NCI-H345 treated with DMSO at 0.1 percent for 48 hours (cell line): ENCODE data around the gene RNU5B-1.
"Not testable (repeated sequence)": the region's sequence is repeated elsewhere in the genome, so short reads cannot be mapped to it uniquely, and the experiment has no call there.

Experiments
- DNase-seq: peaks from one replicate; lab custom pipeline; 2025; ENCODE audit not compliant: unreplicated experiment; lab: John Stamatoyannopoulos, UW

RNU5B-1 gene

DNA sequence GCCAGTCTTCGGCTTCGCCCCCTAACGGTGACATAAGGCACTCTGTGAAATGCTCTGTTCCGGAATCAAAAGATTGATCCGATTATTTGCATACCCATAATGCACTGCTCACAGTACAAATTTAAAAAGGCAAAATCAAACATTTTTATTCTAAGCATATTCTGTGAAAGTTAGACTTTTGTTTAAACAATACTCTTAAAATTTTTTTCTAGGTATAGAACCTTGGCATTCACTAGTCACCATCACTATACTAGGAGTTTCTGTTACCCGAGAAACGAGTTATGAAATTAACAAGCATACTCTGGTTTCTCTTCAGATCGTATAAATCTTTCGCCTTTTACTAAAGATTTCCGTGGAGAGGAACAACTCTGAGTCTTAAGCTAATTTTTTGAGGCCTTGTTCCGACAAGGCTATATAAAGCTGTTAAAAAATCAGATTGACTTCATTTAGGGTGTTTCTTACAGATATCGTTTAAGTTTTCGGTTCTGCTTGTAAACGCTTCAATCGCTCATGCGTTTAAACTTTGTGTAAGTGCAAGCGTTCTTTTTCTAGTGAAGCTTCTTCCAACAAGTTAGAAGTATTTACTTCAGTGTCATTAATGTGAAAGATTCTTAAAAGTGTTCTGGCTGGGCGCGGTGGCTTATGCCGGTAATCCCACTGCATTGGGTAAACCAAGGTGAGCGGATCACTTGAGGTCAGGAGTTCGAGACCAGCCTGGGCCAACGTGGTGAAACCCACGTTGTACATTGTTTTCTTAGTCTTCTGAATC lies at the start of gene RNU5B-1:
TSS of gene RNU5B-1 (plus strand) at position 297 of the 769 bp plus-strand sequence.
- DNase-seq: peak; percentile 75

- DNase-seq: no peak
These were observed 49.7 kb upstream of the RNU5B-1 start for GRCh38 chr15:65254758-65255157.

GRCh38 chr15:65255486-65256140 lies 48.9 kb upstream of the RNU5B-1 start:
- DNase-seq: no peak

DNA sequence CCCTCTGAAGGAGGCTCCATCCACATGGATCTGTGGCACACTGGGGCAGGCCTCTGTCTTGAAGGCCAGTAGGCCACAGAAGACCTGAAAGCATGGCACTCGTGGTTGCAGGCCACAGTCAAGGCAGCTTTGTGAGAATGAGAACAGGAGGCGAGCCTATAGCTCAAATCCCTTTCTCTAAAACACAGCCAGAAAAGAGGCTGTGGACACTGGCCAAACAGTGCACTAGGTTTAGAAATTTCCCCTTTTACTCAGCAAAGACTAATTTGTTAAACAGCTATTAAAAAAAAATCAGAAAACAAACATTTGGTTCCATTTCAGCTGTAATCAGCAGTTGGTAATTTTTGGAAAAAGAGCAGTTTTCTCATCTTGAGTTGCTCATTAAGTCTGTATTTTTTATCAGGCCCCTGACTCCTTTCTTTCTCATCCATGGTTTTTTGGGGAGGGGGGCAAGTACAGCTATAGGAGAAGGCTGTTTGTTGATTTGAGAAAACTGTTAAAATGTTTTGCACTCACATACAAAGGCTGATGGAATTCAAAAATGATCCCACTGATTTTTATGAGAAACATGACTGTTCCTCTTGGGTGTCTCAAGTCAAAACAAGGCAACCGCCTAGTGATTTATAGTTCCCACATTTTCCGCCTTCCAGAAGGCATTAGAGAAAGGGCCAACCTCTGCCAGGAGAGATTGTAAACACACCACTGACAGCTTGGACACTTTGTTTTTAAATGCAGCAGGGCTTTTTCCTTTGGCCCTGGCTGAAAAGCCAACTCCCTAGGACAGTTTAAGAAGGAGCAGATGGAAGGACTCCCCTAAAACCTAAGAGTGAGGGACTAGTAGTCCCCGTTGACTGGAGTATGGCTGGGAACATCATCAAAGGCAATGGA lies 45.9 kb upstream of the RNU5B-1 start:
- DNase-seq: no peak

GRCh38 chr15:65259367-65259797 lies 45.1 kb upstream of the RNU5B-1 start:
- DNase-seq: no peak

GRCh38 chr15:65260968-65261367 lies 43.5 kb upstream of the RNU5B-1 start:
- no peak for DNase-seq

- DNase-seq: no peak
These were observed 41.2 kb upstream of the RNU5B-1 start for GRCh38 chr15:65263313-65263712.

DNA sequence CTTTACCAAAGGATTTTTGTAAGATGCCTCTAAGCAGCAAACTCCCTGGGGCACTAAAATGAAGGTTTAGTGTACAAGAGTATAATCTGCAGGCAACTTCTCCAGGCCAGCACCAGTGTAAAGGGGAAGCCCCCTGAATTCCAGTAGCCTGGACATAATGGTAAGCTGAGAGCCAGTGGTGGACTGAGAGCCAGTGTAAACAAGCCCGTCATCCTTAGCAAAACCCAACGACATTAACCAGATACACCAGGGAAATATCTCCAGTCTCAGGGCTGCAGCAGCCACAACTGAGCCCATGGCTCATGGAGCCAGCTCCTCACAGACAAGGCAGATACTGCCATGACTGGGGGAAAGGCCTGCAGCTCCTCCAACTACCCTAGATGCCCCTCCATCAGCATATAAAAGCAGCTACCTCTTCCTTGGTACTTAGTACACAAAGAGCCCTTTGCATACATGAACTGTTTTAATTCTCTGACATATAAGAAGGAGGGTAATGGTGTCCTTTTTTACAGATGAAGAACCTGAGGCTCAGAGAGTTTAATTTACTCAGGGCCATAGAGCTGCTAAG lies 39.5 kb upstream of the RNU5B-1 start:
- DNase-seq: no peak

DNA sequence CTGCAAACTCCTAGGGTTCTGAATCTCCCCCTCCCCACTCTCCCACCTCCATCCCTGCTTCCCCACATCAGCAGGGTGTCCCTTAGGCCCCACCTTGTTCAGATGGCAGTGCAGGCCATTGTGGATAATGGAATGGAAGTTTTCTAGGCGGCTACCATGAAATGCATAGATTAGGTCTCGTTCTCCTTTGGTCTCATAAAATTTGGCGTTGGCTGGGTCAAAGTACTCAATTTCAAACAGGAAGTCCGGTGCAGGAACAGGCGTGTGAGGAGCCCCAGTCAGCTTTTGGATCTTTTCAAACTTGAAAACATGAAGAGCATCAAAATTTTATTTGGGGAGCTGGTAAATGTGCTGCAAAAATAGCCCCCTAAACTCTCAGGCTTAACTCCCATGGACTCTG lies 38.0 kb upstream of the RNU5B-1 start:
- no peak for DNase-seq

- DNase-seq: no peak
These were observed 36.1 kb upstream of the RNU5B-1 start for GRCh38 chr15:65268411-65268810.

GRCh38 chr15:65270811-65271545 lies 33.5 kb upstream of the RNU5B-1 start:
- not testable (repeated sequence) for DNase-seq

DNA sequence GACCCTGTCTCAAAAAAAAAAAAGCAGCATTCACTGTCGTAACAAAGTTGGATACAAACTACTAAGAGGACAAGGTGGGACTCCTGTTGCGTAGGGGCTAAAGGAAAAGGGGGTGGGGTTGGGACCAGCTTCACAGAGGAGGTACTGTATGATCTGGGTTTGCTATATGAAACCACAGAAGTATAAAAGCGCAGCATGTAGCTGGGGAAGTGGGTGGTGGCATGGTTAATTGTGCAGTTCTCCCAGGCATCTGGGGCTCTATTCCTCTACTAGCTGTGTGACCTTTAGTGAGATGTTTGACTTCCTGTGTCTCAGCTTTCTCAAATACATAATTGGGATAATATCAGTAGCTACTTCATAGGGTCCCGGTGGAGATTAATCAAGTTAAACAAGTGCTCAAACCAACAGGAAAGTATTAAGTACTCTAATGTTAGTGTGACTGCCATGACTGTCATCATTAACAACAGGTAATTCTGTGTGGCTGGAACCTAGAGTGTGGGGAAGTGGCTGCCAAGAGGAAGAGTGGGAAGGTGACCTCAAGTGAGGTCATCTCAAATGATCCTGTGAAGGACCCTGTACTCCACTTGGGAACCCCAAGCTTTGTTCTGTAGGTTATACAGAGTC lies 29.3 kb upstream of the RNU5B-1 start:
- DNase-seq: no peak

DNA sequence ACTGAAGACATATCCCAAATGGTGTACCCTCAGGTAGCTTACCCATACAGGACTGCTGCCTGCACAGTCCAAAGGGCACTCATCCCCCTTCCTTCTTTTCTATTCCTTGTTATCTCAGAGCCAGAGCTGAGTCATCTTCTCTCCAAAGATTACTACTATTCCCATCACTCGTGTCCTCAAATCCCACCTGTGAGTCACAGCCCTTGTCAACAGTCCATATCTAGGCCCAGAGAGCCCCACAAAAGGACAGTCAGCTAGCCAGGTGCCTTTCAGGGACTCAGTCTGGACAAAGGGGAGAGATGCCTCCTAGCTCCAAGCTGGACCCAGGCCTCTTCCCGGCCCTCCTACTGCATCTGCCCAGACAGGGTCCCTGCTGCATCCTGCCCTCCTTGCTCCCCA lies 28.8 kb upstream of the RNU5B-1 start:
- DNase-seq: no peak

DNA sequence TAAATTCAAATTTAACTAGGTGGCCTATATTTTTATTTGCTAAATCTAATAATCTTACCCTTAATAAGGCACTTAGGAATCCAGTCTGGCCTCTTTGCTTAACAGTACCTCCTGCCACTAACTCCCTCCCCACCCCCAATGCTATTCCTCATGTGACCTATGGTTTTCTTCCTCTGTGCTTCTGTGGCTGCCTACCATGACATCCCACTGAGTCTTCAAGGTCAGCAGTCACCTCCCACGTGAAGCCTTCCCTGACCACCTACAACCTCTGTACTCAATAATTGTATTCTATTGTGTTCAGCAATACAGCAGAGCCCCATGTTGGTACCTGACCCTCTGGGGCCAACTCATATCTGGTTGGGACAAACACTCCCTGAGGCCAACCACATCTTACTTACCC lies 27.5 kb upstream of the RNU5B-1 start:
- DNase-seq: no peak

DNA sequence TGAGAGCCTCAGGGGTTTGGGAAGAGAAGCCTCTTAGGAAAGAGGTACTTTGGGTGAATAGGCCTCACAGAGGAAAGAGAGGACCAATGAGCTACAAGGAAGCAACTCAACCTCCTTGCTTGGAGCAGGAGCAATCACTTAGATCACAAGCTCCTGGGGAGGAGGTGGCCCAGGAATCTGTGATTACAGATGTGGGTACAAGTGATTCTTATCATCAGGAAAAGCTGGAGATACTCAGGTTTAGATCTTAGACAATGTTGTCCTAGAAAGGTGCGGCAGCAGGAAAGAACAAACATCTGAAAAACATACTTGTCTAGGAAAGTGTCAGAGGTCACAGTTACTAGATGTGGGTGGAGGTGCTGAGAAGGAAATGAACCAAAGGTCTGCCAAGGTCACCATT lies 26.0 kb upstream of the RNU5B-1 start:
- DNase-seq: no peak

DNA sequence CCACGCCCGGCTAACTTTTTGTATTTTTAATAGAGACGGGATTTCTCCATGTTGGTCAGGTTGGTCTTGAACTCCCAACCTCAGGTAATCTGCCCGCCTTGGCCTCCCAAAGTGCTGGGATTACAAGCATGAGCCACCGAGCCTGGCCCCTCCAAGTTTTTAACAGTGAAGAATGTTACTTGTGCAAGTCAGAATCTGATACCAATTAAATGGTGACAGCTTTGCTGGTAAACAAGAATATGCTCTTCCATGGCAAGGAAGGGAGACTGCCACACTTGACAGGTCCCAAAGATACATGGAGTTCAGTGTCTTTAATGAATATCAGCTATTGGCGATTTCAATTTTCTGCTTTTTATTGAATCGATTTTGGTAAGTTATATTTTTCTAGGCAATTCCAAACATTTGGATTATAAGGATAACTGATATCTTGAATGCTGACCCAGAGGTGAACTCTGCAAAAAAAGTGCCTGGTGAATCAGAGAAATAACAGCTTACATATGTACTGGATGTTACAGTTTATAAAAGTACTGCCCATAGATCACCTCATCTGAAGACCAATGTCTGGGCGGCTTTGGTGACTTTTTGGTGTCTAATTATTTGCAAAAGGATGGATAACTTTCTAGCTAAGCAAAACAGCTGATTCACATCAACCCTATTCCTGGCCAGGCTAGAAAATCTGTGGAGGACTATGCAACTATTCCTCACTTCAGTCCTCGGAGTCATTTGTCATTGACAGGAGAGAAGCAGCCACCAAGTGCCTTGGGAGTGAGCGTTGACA lies 19.0 kb upstream of the RNU5B-1 start:
- DNase-seq: no peak

DNA sequence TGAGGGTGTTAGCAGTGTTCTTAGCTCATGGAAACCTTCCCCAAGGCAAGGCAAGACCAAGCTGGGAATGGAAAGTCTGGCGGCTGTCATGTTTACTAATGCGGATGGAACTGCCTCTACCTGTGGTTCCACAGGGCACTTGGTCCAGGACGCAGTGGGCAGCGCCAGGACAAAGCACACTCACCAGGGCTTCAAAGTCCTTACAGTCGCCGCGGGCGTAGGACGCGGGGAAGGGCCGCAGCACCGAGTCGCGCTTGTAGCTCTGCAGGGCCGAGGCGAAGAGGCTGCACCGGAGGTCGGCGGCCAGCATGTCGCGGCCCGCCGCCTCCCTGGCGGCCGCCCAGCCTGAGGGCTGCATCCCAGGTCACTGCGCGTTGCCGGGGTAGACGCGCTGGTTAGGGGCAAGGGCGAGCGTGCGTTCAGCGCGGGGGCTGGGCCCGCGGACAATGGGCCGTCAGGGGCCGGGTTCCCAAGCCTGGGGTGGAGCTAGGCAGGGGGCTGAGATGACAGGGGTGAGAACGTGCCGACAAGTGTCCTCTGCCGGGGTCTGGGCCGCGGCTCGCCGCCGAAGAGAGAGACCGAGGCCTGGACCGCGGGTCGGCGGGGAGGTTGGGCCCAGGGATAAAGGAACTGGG lies 18.3 kb upstream of the RNU5B-1 start:
- peak; percentile 4 for DNase-seq

- DNase-seq: peak; percentile 62
These were observed 17.6 kb upstream of the RNU5B-1 start, which contains the start of gene PARP16 for GRCh38 chr15:65286704-65287519. Gene PARP16 (minus strand): TSS chr15:65286883. CDS start chr15:65286426, 457 bp downstream.
